ENCODE data around the gene DNAJC30.

DNA sequence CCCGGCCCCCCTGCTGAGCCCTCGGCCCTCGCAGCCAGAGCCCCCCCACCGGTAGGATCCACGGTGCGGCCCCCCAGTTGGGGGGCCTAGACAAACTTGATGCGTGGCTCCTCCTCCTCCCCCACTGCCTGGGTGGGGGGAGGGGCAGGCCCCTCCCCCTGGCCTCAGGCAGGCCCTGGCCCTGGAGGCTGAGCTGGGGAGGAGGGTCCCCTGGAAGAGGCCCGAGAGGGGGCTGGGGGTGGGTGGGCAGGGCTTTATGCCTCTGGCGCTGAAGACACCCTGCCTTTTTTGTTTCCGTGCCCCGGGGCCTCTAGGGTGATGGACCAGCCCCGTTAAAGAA is 12.0 kb downstream of the DNAJC30 start:
- TF ChIP-seq POLR2A (IDR thresholded peaks at IDR 0.05) = no peak
- TF ChIP-seq, protein P1, sequence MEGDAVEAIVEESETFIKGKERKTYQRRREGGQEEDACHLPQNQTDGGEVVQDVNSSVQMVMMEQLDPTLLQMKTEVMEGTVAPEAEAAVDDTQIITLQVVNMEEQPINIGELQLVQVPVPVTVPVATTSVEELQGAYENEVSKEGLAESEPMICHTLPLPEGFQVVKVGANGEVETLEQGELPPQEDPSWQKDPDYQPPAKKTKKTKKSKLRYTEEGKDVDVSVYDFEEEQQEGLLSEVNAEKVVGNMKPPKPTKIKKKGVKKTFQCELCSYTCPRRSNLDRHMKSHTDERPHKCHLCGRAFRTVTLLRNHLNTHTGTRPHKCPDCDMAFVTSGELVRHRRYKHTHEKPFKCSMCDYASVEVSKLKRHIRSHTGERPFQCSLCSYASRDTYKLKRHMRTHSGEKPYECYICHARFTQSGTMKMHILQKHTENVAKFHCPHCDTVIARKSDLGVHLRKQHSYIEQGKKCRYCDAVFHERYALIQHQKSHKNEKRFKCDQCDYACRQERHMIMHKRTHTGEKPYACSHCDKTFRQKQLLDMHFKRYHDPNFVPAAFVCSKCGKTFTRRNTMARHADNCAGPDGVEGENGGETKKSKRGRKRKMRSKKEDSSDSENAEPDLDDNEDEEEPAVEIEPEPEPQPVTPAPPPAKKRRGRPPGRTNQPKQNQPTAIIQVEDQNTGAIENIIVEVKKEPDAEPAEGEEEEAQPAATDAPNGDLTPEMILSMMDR (IDR thresholded peaks at IDR 0.05) = no peak
